ENCODE results near the gene BCL2L15. TPM values are rescaled to one million over a fixed set of nuclear protein-coding genes. Genes with fewer than 3 reads are reported as not detected.

BCL2L15 gene
- total RNA-seq (2012; rRNA removed) = 0.22 and 0.25 TPM in 2 replicates

DNA sequence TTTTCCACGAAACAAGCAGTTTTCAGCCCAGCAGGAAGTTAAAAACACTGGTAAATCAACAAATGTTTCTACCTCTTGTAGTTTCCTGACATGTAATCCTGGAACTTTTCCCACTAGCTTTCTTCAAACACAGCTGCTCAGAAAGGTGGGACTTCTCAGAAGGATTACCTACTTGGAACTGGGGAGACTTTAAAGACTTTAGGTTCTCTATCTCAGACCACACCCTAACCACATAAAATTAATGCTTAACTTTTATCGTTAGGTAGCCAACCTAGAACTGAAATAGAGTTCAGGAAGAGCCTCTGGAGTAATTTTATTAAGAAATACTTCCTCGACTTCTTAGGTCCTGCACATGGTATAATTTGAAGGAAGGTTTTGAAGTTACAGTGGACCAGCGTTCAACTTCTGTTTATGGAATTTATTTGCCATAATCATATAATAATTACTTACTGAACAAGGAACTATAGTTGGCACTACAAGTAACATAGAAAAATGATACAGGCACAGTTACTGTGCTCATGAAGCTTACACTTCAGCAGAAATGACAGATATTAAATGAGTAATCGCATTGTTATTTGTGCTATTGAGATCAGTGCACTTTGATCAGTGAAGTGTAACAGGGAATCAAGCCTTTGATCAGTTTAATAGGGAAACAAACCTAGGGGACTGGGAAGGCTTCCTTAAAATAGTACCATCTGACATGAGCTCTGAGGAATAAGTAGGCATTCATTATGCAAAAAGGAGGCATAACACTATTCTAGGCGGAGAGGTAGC, at the start of gene BCL2L15:
Gene BCL2L15 (minus strand): TSS at position 180 of the 774 bp plus-strand sequence. CDS start 206 bp downstream, outside the sequence.
- Histone ChIP-seq H3K36me3 (ENCODE audit: insufficient read depth, low read length) (no peaks in the 10 kb centered on the region), H3K27me3 (ENCODE audit: control insufficient read depth, insufficient read depth, low read length) (no peaks in the 10 kb centered on the region), H3K4me1 (ENCODE audit: control insufficient read depth, insufficient read depth, low read length) (no peaks in the 10 kb centered on the region), H3K9ac (ENCODE audit: low read depth, low read length) (no peak within 1 kb of the TSS), H3K9me3 (replicated peaks; ENCODE audit: low read length) (no peaks in the 10 kb centered on the region), H3K4me3 (ENCODE audit: low read length) (no peak within 1 kb of the TSS), H3K4me2 (ENCODE audit: low read length) (no peak within 1 kb of the TSS)

DNA sequence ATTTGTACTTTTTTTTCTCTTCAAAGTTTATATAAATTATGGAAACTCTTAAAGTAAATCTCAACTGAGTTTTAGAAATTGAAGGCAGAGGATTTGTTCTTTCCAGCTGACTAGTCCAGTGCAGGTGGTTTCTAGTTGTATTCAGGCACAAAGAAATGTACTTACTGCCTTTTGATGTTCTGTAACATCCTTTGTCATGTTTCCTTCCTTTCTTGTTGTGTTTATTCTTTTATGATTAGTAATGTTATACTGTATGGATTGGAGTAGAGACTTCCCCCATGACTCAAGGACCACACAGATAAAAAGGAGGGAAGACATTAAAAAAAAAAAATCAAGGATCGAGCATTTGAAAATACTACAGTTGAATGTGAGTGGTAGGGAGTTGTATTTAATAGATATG, 49.8 kb upstream of the BCL2L15 start:
- peaks cover 17% of the 10 kb centered on the region for H3K4me1 ChIP-seq (ENCODE audit: control insufficient read depth, insufficient read depth, low read length)
- no peaks in the 10 kb centered on the region for H3K27me3 ChIP-seq (ENCODE audit: control insufficient read depth, insufficient read depth, low read length)
- H3K9me3 ChIP-seq (replicated peaks; ENCODE audit: low read length) = no peaks in the 10 kb centered on the region
- peaks cover 13% of the 10 kb centered on the region for H3K36me3 ChIP-seq (ENCODE audit: insufficient read depth, low read length)
- no peak overlapping the region for H3K4me2 ChIP-seq (ENCODE audit: low read length)
- no peak overlapping the region for H3K4me3 ChIP-seq (ENCODE audit: low read length)
- no peak overlapping the region for H3K9ac ChIP-seq (ENCODE audit: low read depth, low read length)

DNA sequence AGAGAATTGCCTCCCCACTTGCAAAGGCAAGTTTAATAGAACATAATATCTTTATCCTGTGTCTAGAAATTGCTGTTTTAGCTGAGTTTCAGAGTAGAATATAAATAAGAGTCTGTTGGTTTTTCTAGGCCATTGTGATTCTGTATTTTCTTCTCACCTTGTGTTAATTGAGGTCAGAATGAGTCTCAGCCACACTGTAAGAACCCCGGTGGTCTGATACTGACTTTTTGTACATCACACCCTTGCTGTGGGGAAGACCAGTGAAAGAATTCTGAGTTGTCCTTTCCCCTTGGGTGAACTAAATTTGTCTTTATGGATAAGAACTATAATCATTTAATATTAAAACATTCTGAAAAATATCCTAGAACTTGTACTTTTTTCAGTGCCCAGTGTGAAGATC, 48.6 kb upstream of the BCL2L15 start:
- Histone ChIP-seq H3K4me3 (ENCODE audit: low read length) (no peak overlapping the region), H3K9ac (ENCODE audit: low read depth, low read length) (no peak overlapping the region), H3K9me3 (replicated peaks; ENCODE audit: low read length) (no peaks in the 10 kb centered on the region), H3K4me2 (ENCODE audit: low read length) (no peak overlapping the region), H3K27me3 (ENCODE audit: control insufficient read depth, insufficient read depth, low read length) (no peaks in the 10 kb centered on the region), H3K36me3 (ENCODE audit: insufficient read depth, low read length) (peaks cover 8% of the 10 kb centered on the region), H3K4me1 (ENCODE audit: control insufficient read depth, insufficient read depth, low read length) (peaks cover 29% of the 10 kb centered on the region)

DNA sequence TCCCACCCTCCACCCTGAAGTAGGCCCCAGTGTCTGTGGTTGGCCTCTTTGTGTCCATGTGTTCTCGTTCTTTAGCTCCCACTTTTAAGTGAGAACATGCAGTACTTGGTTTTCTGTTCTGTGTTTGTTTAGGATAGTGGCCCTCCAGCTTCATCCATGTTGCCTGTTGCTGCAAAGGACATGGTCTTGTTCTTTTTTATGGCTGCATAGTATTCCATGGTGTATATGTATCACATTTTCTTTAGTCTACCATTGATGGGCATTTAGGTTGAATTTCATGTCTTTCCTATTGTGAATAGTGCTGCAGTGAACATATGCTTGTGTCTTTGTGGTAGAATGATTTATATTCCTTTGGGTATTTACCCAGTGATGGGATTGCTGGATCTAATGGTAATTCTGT, 47.8 kb upstream of the BCL2L15 start:
- Histone ChIP-seq H3K4me1 (ENCODE audit: control insufficient read depth, insufficient read depth, low read length) (peaks cover 33% of the 10 kb centered on the region), H3K4me3 (ENCODE audit: low read length) (no peak overlapping the region), H3K9ac (ENCODE audit: low read depth, low read length) (no peak overlapping the region), H3K27me3 (ENCODE audit: control insufficient read depth, insufficient read depth, low read length) (no peaks in the 10 kb centered on the region), H3K4me2 (ENCODE audit: low read length) (no peak overlapping the region), H3K9me3 (replicated peaks; ENCODE audit: low read length) (no peaks in the 10 kb centered on the region), H3K36me3 (ENCODE audit: insufficient read depth, low read length) (peaks cover under 1% of the 10 kb centered on the region)

DNA sequence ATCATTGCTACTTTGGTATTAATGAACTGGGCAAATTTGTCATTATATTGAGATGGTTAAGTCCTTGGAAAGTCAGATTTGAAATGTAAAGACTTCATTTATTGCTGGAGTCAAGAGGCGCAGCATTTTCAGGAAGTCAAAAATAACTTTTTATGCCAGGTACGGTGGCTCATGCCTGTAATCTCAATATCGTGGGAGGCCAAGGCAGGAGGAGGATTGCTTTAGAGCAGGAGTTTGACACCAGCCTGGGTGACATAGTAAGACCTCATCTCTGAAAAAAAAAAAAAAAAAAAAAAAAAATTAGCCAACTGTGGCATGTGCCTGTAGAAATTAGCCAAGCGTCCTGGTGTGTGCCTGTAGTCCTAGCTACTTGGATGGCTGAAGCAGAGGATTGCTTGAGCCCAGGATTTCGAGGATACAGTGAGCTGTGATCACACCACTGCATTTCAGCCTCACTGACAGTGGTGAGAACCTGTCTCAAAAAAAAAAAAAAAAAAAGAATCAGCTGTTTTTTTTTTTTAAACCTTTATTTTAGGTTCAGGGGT, 47.2 kb upstream of the BCL2L15 start:
- Histone ChIP-seq H3K9me3 (replicated peaks; ENCODE audit: low read length) (no peaks in the 10 kb centered on the region), H3K4me3 (ENCODE audit: low read length) (no peak overlapping the region), H3K27me3 (ENCODE audit: control insufficient read depth, insufficient read depth, low read length) (no peaks in the 10 kb centered on the region), H3K4me2 (ENCODE audit: low read length) (no peak overlapping the region), H3K4me1 (ENCODE audit: control insufficient read depth, insufficient read depth, low read length) (peaks cover 33% of the 10 kb centered on the region), H3K36me3 (ENCODE audit: insufficient read depth, low read length) (no peaks in the 10 kb centered on the region), H3K9ac (ENCODE audit: low read depth, low read length) (no peak overlapping the region)

DNA sequence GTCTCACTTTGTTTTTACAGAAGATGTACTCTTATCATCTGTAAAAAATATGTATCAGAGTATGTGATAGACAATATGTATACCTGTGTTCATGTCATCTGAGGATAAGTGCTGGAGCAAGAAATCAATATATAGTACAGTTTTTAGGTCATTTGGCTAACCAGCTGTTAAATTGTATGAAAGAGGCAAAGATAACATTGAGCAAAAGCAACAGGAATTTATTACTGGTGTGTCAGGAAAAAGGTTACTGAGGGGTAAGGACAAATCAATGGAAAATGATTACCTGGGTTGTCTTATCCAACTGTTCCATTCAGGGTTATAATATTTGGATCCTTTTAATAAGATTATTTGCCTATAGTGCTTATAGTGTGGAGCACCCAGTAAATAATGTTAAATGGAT, 46.6 kb upstream of the BCL2L15 start:
- no peaks in the 10 kb centered on the region for H3K9me3 ChIP-seq (replicated peaks; ENCODE audit: low read length)
- H3K4me3 ChIP-seq (ENCODE audit: low read length) = no peak overlapping the region
- no peak overlapping the region for H3K4me2 ChIP-seq (ENCODE audit: low read length)
- peaks cover 33% of the 10 kb centered on the region for H3K4me1 ChIP-seq (ENCODE audit: control insufficient read depth, insufficient read depth, low read length)
- H3K27me3 ChIP-seq (ENCODE audit: control insufficient read depth, insufficient read depth, low read length) = no peaks in the 10 kb centered on the region
- no peaks in the 10 kb centered on the region for H3K36me3 ChIP-seq (ENCODE audit: insufficient read depth, low read length)
- no peak overlapping the region for H3K9ac ChIP-seq (ENCODE audit: low read depth, low read length)

DNA sequence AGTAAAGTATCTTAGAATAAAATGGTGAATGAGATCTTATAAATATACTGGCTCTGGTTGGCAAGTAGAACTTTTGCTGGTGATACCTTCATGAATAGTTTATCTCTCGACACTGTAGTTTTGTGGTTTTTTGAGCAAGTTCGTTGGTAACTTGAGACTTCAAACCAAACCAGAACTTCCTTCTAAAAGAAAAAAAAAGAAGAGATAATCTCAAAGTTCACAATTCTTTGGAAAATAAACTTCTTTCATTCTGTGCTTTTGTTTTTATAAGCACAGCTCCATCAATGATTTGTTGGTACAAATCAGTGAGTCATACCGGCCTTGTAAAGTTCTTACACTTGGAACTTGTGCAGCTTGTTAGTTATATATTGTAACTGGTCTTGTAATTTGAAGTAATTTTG, 44.1 kb upstream of the BCL2L15 start:
- Histone ChIP-seq H3K4me1 (ENCODE audit: control insufficient read depth, insufficient read depth, low read length) (peaks cover 32% of the 10 kb centered on the region), H3K4me2 (ENCODE audit: low read length) (peak overlapping the region; percentile 95), H3K9ac (ENCODE audit: low read depth, low read length) (peak overlapping the region; percentile 99), H3K36me3 (ENCODE audit: insufficient read depth, low read length) (no peaks in the 10 kb centered on the region), H3K4me3 (ENCODE audit: low read length) (peak overlapping the region; percentile 85), H3K9me3 (replicated peaks; ENCODE audit: low read length) (no peaks in the 10 kb centered on the region), H3K27me3 (ENCODE audit: control insufficient read depth, insufficient read depth, low read length) (no peaks in the 10 kb centered on the region)

DNA sequence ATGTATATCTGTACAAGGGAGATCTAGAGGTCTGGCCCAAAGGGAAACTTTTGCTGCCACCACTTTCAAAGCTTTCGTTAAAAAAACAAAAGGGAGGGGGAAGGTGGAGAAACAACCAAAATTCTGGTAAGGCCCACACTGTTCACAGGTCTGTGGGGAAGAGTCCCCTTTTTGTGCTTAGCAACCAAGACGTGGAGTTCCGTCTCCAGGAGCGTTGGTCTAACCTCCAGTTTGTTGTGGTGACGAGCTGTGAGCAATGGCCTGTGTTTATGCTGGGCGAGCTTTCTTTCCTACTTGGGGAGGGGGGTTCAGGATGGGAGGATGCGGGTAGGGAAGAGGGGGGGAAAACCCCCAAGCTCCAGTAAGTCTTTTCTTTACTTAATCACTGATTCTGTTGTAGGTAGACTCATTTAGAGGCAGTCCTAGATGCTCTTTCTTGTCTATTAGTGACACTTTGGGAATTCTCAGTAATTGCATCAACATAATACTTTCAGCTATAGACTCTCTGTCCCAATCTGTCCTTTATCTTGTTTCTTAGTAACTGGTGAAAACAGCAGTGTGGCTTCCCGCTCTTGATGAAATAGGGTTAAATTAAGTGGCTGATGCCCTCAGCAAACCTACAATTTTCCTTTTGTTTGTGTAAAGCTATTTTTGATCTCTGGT, 43.2 kb upstream of the BCL2L15 start:
- H3K9ac ChIP-seq (ENCODE audit: low read depth, low read length) = peak overlapping the region; percentile 99
- H3K36me3 ChIP-seq (ENCODE audit: insufficient read depth, low read length) = no peaks in the 10 kb centered on the region
- no peaks in the 10 kb centered on the region for H3K27me3 ChIP-seq (ENCODE audit: control insufficient read depth, insufficient read depth, low read length)
- H3K4me3 ChIP-seq (ENCODE audit: low read length) = peak overlapping the region; percentile 85
- H3K4me1 ChIP-seq (ENCODE audit: control insufficient read depth, insufficient read depth, low read length) = peaks cover 27% of the 10 kb centered on the region
- no peaks in the 10 kb centered on the region for H3K9me3 ChIP-seq (replicated peaks; ENCODE audit: low read length)
- peak overlapping the region; percentile 95 for H3K4me2 ChIP-seq (ENCODE audit: low read length)

DNA sequence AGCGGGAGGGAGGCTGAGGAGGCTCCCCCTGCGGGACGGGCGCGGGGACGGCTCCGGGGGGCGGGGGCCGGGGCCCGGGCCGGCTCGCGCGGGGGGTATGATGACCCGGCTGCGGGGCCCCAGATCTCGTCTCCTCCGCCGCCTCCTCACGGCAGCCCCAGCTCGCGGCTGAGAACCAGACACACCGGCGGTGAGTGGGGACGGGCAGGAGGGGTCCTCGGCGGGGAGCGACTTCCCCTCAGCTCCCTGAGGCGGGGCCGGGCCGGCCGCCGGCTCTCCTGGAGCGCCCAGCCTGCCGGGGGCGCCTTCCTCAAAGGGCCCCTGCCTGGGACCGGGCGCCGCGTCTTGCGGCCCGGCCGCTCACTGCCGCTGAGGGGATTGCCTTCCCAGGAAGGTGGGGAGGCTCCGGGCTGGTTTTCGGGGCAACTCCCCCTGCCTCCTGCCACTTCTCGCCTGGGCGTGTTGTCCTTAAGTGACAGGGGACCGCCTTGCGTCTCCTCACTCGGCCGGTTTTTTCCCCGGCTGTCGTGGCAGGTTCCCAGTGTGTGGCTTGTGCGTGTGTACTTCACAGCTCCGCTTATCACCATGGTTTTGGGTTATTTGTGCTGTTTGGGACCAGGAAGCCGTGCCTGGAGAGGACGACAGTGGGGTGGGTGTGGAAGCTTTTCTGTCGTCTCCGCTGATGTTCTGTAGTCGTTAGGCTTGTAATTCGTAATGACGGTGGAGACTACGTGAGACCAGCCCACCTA, 42.5 kb upstream of the BCL2L15 start:
- no peaks in the 10 kb centered on the region for H3K27me3 ChIP-seq (ENCODE audit: control insufficient read depth, insufficient read depth, low read length)
- H3K9me3 ChIP-seq (replicated peaks; ENCODE audit: low read length) = no peaks in the 10 kb centered on the region
- H3K36me3 ChIP-seq (ENCODE audit: insufficient read depth, low read length) = no peaks in the 10 kb centered on the region
- H3K4me3 ChIP-seq (ENCODE audit: low read length) = peak overlapping the region; percentile 85
- peak overlapping the region; percentile 95 for H3K4me2 ChIP-seq (ENCODE audit: low read length)
- peaks cover 27% of the 10 kb centered on the region for H3K4me1 ChIP-seq (ENCODE audit: control insufficient read depth, insufficient read depth, low read length)
- peak overlapping the region; percentile 99 for H3K9ac ChIP-seq (ENCODE audit: low read depth, low read length)

DNA sequence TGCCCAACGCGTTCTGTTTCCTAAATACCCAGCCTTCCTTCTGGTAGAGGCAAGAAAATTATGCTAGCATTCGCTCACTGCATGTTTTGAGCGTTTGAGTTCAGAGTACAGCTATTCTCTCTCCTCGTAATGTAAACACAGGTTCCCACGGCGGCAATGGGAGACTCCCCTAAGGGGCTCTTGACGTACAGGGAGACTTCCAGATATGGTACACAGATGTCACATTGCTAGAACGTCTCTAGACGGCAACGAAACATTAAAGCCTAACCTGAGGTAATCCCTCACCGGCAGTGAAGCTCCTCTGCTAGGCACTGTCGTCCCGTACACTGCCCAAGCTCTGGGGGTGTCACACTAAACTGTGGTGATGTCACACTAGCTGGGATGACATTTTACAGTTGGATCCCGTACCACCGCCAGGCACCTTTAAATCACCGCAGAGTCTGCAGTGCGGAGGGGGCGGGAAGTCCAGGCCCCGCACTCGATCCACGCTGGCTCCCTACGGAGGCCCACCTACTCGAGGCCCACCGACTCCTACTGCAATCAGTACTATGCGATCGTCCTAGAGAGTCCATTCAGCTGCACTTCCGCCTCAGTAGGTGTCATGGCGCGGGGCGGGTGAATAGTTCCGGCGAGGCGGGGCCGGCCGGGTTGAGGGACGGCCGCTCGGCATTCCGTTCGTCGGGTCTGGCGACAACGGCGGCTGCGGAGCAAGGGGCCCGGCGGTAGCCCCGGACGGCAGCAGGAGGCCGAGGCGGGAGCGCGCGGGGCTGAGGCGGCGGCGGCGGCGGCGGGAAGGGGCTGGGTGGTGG, 41.8 kb upstream of the BCL2L15 start, which contains the start of gene HIPK1:
Gene HIPK1 (plus strand): TSS at position 384 of the 809 bp plus-strand sequence.
- no peaks in the 10 kb centered on the region for H3K9me3 ChIP-seq (replicated peaks; ENCODE audit: low read length)
- peaks cover 27% of the 10 kb centered on the region for H3K4me1 ChIP-seq (ENCODE audit: control insufficient read depth, insufficient read depth, low read length)
- no peaks in the 10 kb centered on the region for H3K27me3 ChIP-seq (ENCODE audit: control insufficient read depth, insufficient read depth, low read length)
- no peaks in the 10 kb centered on the region for H3K36me3 ChIP-seq (ENCODE audit: insufficient read depth, low read length)
- H3K4me3 ChIP-seq (ENCODE audit: low read length) = peak within 1 kb of the TSS; percentile 85
- peak within 1 kb of the TSS; percentile 95 for H3K4me2 ChIP-seq (ENCODE audit: low read length)
- H3K9ac ChIP-seq (ENCODE audit: low read depth, low read length) = peak within 1 kb of the TSS; percentile 99
